ENCODE results near the gene UNC93A. TPM values are rescaled to one million over a fixed set of nuclear protein-coding genes. Genes with fewer than 3 reads are reported as not detected.
"Not testable (repeated sequence)": the region's sequence is repeated elsewhere in the genome, so short reads cannot be mapped to it uniquely, and the experiment has no call there.

The UNC93A gene
- total RNA-seq, 1 donor: not detected

GRCh38 chr6:167266830-167267555 is 24.1 kb upstream of the UNC93A start:
- H3K4me2 ChIP-seq (ENCODE audit: insufficient read depth, low read length): no peak overlapping the region
- no peaks in the 10 kb centered on the region for H3K79me2 ChIP-seq (ENCODE audit: insufficient read depth, low read length)
- H2AFZ ChIP-seq (ENCODE audit: low read length): no peak overlapping the region
- no peak overlapping the region for H3K4me3 ChIP-seq (ENCODE audit: insufficient read depth, low read length)
- H3K36me3 ChIP-seq (ENCODE audit: insufficient read depth, low read length): no peaks in the 10 kb centered on the region
- H3K4me1 ChIP-seq (ENCODE audit: insufficient read depth, low read length): no peaks in the 10 kb centered on the region
- no peak for DNase-seq (ENCODE audit: insufficient read length, low spot score, missing footprints)
- TF ChIP-seq, protein P1, sequence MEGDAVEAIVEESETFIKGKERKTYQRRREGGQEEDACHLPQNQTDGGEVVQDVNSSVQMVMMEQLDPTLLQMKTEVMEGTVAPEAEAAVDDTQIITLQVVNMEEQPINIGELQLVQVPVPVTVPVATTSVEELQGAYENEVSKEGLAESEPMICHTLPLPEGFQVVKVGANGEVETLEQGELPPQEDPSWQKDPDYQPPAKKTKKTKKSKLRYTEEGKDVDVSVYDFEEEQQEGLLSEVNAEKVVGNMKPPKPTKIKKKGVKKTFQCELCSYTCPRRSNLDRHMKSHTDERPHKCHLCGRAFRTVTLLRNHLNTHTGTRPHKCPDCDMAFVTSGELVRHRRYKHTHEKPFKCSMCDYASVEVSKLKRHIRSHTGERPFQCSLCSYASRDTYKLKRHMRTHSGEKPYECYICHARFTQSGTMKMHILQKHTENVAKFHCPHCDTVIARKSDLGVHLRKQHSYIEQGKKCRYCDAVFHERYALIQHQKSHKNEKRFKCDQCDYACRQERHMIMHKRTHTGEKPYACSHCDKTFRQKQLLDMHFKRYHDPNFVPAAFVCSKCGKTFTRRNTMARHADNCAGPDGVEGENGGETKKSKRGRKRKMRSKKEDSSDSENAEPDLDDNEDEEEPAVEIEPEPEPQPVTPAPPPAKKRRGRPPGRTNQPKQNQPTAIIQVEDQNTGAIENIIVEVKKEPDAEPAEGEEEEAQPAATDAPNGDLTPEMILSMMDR (IDR thresholded peaks at IDR 0.05; ENCODE audit: extremely low read depth, low read depth, low read length): no peak
- no peaks in the 10 kb centered on the region for H4K20me1 ChIP-seq (ENCODE audit: insufficient read depth, low read length)
- H3K9me3 ChIP-seq (ENCODE audit: low read depth, low read length): no peaks in the 10 kb centered on the region
- H3K27ac ChIP-seq (ENCODE audit: low read depth, low read length): no peak overlapping the region
- no peaks in the 10 kb centered on the region for H3K27me3 ChIP-seq (ENCODE audit: insufficient read depth, low read length)

- not testable (repeated sequence) for H3K27ac ChIP-seq (ENCODE audit: low read depth, low read length); H3K36me3 ChIP-seq (ENCODE audit: insufficient read depth, low read length); H3K4me3 ChIP-seq (ENCODE audit: insufficient read depth, low read length)
Observed at GRCh38 chr6:167267556-167267898, 23.6 kb upstream of the UNC93A start.

GRCh38 chr6:167267921-167268401 is 23.2 kb upstream of the UNC93A start:
- no peak overlapping the region for H2AFZ ChIP-seq (ENCODE audit: low read length)
- no peaks in the 10 kb centered on the region for H3K27me3 ChIP-seq (ENCODE audit: insufficient read depth, low read length)
- no peaks in the 10 kb centered on the region for H4K20me1 ChIP-seq (ENCODE audit: insufficient read depth, low read length)
- H3K36me3 ChIP-seq (ENCODE audit: insufficient read depth, low read length): no peaks in the 10 kb centered on the region
- TF ChIP-seq, protein P1 (IDR thresholded peaks at IDR 0.05; ENCODE audit: extremely low read depth, low read depth, low read length): no peak
- H3K4me2 ChIP-seq (ENCODE audit: insufficient read depth, low read length): no peak overlapping the region
- no peaks in the 10 kb centered on the region for H3K4me1 ChIP-seq (ENCODE audit: insufficient read depth, low read length)
- no peak overlapping the region for H3K4me3 ChIP-seq (ENCODE audit: insufficient read depth, low read length)
- no peak for DNase-seq (ENCODE audit: insufficient read length, low spot score, missing footprints)
- no peaks in the 10 kb centered on the region for H3K79me2 ChIP-seq (ENCODE audit: insufficient read depth, low read length)
- no peaks in the 10 kb centered on the region for H3K9me3 ChIP-seq (ENCODE audit: low read depth, low read length)
- no peak overlapping the region for H3K27ac ChIP-seq (ENCODE audit: low read depth, low read length)

More at GRCh38 chr6:167267556-167267898, 23.6 kb upstream of the UNC93A start:
- H3K79me2 ChIP-seq (ENCODE audit: insufficient read depth, low read length); H3K27me3 ChIP-seq (ENCODE audit: insufficient read depth, low read length); DNase-seq (ENCODE audit: insufficient read length, low spot score, missing footprints); H3K9me3 ChIP-seq (ENCODE audit: low read depth, low read length); H2AFZ ChIP-seq (ENCODE audit: low read length); H3K4me1 ChIP-seq (ENCODE audit: insufficient read depth, low read length); H3K4me2 ChIP-seq (ENCODE audit: insufficient read depth, low read length); H4K20me1 ChIP-seq (ENCODE audit: insufficient read depth, low read length): not testable (repeated sequence)

DNA sequence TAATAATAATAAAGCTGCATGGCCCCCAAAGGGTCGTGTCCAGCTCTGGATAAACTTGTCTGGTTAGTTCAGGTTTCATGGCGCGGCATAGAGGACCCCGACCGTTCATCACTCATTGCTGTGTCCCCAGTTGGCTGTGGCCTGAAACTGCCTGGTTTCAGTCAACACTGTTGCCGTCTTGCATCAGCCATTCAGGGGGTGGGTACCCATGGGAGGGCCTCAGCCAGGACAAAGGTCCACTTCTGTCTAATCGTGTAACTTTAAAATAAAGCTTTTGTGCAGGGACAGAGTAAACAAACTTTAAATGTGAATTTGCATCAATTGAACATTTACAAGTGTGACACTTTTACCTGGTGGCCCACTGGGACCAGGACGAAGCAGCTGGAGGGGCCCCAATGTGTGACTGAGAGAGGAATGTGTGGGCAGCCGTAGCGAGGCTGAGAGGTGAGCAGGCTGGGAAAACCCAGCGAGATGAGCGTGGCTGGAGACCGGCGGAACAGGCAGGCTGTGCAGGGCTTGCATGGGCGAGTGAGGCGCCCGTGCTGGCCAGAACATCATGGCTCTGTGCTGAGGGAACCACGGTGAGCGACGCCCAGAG is 22.3 kb upstream of the UNC93A start:
- Histone ChIP-seq H4K20me1 (ENCODE audit: insufficient read depth, low read length) (no peaks in the 10 kb centered on the region), H3K36me3 (ENCODE audit: insufficient read depth, low read length) (no peaks in the 10 kb centered on the region), H3K4me2 (ENCODE audit: insufficient read depth, low read length) (no peak overlapping the region), H3K4me1 (ENCODE audit: insufficient read depth, low read length) (no peaks in the 10 kb centered on the region), H3K4me3 (ENCODE audit: insufficient read depth, low read length) (no peak overlapping the region), H3K27ac (ENCODE audit: low read depth, low read length) (no peak overlapping the region), H3K9me3 (ENCODE audit: low read depth, low read length) (no peaks in the 10 kb centered on the region), H2AFZ (ENCODE audit: low read length) (no peak overlapping the region), H3K79me2 (ENCODE audit: insufficient read depth, low read length) (no peaks in the 10 kb centered on the region), H3K27me3 (ENCODE audit: insufficient read depth, low read length) (no peaks in the 10 kb centered on the region)
- TF ChIP-seq, protein P1 (IDR thresholded peaks at IDR 0.05; ENCODE audit: extremely low read depth, low read depth, low read length): no peak
- DNase-seq (ENCODE audit: insufficient read length, low spot score, missing footprints): no peak
